IPS-18c (cell line): ENCODE results near the gene JAM3.

Experiments used
- H3K4me3 ChIP-seq: 2 replicates; pipeline ENCODE4 v1.7.0; 2013; ENCODE audit warnings: low read depth, mild to moderate bottlenecking, low read length, moderate library complexity; ENCODE audit not compliant: insufficient read depth
- H3K9me3 ChIP-seq: one replicate; pipeline ENCODE4 v1.6.1; 2013; ENCODE audit warnings: mild to moderate bottlenecking, low read length, moderate library complexity; ENCODE audit not compliant: control insufficient read depth, insufficient read depth

JAM3 gene

DNA sequence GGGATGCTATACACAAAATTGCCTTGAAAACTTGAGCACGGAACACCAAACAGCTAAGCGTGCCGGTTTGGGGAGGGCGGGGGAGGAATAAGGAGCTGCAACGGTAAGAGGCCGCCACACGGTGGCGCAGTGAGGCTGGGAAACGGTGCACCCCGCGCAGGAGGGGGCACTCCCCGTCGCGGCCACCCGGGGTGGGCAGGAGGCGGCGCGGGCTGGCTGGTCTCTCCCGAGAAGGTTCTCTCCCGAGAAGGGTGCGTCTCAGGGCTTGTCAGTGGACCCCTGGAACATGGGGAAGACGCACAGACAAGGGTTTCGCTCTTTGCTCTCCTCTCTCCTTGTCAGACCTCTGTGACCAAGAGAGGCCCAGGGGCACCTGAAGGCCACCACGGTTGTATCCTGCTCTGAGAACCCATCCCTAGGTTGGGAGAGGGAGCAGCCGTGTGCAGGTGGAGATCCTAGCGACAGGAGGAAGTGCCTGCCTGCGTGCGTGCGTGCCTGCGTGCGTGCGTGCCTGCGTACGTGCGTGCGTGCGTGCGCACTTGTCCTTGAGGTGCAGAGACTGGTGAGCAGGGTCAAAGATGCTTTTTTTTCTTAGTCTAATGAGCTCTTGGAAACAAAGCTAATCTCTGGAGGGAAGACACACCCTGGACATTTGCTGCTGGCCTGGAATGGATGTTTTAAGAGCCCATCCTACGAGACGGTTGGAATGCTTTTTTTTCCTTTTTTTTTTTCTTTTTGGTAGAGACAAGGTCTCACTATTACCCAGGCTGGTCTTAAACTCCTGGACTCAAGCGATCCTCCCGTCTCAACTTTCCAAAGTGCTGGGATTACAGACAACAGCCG, 18.1 kb upstream of the JAM3 start:
- H3K9me3 ChIP-seq = no peaks in the 10 kb centered on the region
- no peak overlapping the region; the same call in 1 of the 2 replicates for H3K4me3 ChIP-seq

DNA sequence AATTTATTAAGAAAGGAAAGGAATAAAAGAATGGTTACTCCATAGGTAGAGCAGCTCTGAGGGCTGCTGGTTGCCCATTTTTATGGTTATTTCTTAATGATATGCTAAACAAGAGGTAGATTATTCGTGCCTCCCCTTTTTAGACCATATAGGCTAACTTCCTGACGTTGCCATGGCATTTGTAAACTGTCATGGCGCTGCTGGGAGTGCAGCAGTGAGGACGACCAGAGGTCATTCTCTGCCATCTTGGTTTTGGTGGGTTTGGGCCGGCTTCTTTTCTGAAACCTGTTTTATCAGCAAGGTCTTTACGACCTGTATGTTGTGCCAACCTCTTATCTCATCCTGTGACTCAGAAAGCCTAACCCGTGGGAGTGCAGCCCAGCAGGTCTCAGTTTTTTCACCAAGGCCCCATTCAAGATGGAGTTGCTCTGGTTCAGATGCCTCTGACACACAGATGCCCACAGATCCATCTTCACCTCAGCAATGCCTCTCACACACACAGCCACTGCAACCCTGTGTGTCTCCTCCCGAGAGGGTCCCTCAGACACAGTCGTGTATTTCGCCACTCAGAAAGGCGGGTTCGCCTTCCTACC, 16.4 kb upstream of the JAM3 start:
- Histone ChIP-seq H3K9me3 (no peaks in the 10 kb centered on the region), H3K4me3 (no peak overlapping the region)

DNA sequence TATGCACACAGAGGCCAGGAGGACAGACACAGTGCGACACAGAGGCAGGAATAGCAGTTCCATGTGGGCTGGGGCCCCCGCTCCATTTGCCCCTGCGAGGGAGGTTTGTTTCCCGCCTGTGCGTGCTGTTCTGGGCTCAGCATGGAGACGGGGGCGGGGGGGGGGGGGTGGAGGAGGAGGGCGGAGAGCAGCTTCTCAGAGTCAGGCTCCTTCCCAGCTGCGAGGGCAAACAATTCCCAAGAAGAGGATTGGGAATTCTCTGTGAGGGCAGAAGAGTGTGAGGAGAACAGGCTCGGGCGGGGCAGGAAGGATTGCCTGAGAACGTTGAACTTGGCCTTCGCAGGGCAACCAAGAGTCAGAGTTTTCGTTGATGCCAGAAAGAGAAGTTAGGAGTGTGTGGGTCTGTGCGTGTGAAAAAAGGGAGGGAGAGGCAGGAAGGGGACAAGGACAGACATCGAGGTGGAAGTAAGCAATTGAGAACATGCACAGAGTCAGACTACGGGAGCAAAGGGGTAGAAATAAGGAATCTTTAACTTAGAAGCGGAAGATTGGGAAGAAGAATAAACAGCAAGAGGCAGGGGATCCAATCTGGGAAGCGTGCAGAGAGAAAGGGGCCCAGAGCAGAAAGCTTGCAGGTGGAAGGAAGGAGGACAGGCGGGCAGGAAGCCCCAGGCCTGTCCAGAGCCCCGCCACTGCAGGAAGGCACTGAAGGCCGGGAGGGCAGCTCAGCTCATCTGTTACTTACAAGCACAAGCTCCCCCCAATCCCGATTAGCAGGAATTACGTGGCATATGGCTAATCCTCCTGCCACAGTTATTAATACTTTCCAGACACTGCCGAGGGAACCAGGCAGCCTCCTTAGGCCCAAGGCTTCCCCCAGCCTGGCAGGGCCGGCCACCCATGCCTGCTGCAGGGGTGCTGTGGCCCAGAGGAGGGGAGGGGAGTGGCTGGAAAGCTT, 15.6 kb upstream of the JAM3 start:
- no peaks in the 10 kb centered on the region for H3K9me3 ChIP-seq
- no peak overlapping the region for H3K4me3 ChIP-seq

DNA sequence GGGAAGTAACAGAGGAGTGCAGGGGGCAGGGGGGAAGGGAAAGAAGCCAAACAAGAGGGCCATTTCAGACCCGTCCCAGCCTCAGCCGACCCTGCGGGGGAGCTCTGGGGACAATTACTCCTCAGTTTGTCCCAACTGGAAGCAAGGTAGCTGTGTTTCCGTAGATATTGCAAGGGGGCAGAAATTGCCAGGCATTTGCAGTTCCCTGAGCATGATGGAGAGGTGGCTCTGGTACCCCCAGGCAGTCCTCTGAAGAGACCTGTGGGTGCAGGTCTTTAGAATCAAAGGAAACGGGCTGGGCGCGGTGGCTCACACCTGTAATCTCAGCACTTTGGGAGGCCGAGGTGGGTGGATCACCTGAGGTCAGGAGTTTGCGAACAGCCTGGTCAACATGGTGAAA, 13.8 kb upstream of the JAM3 start:
- no peaks in the 10 kb centered on the region for H3K9me3 ChIP-seq
- H3K4me3 ChIP-seq = no peak overlapping the region

DNA sequence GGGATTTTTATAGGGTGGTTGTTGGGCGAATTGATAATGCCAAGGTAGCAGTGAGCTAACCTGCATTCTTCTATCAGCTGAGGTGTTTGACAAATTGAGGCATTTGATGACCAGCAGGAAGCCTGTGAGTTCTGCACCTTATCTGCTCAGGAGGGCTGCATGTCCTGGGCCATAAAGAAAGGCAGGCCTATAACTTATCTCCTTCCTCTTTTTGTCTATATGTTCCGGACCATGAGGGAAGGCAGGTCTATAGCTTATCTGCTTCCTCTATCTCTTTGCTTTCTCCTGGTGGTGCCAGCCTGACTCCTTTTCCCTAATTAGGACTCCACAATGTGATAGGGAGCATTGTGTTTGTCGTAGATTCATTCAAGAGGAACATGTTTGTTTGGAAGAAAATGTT, 8.6 kb upstream of the JAM3 start:
- no peak overlapping the region for H3K4me3 ChIP-seq

DNA sequence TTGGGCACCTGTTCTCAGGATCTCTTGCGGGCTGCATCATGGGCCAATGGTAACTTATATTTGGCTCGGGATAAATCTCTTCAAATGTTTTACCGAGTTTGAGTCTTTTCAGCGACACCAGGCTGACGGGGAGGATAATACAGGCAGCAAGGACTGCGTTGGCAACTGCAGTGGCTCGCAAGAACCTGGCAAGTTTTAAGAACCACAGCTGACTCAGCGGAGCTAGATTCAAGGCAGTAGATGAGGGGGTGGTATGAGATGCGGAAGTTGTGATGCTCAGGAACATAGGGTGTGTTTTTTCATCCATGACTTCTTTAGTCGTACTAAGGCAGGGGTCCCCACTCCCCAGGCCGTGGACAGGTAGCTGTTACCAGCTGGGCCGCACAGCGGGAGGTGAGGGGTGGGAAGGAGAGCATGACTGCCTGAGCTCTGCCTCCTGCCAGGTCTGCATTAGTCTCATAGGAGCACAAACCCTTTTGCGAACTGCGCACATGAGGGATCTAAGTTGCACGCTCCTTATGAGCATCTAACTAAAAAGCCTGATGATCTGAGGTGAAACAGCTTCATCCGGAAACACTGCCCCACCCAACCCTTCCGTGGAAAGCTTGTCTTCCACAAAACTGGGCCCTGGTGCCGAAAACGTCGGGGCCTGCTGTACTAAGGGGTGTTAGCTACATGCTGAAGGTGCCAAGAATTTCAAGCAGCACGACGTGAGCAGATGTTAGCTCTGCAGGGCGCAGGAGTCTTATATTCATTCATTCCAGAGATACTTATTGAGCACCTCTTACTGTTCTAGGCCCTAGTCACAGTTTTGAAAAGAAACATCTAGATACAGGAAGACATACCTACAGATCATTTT, 6.4 kb upstream of the JAM3 start:
- no peak overlapping the region for H3K4me3 ChIP-seq
- no peaks in the 10 kb centered on the region for H3K9me3 ChIP-seq

More for the DNA sequence above, 8.6 kb upstream of the JAM3 start:
- H3K9me3 ChIP-seq = no peaks in the 10 kb centered on the region

DNA sequence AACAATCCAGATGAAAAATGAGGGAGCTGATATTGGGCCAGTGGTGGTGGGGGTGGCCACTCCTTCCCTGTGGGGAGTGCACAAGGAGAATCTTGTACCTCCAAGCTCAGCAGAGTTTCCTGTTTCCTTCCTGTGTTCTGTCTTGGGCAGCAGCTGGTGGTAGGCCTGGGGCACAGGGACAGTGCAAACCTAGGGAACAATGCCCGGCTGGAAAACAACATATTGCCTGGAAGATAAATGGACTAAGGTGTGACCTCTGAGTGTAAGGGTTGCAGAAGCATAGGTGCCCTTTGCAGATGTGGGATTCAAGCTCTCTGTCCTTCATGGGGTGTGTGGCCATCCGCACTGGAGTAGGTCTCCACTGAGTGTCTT, 5.8 kb upstream of the JAM3 start:
- Histone ChIP-seq H3K9me3 (no peaks in the 10 kb centered on the region), H3K4me3 (no peak overlapping the region)

GRCh38 chr11:134063991-134064747, 4.7 kb upstream of the JAM3 start:
- Histone ChIP-seq H3K9me3 (no peaks in the 10 kb centered on the region), H3K4me3 (no peak overlapping the region)

- Histone ChIP-seq H3K4me3 (no peak overlapping the region), H3K9me3 (no peaks in the 10 kb centered on the region)
Measured at GRCh38 chr11:134065381-134065780, 3.5 kb upstream of the JAM3 start.

GRCh38 chr11:134066943-134067885, 1.7 kb upstream of the JAM3 start:
- Histone ChIP-seq H3K9me3 (no peaks in the 10 kb centered on the region), H3K4me3 (no peak overlapping the region)

DNA sequence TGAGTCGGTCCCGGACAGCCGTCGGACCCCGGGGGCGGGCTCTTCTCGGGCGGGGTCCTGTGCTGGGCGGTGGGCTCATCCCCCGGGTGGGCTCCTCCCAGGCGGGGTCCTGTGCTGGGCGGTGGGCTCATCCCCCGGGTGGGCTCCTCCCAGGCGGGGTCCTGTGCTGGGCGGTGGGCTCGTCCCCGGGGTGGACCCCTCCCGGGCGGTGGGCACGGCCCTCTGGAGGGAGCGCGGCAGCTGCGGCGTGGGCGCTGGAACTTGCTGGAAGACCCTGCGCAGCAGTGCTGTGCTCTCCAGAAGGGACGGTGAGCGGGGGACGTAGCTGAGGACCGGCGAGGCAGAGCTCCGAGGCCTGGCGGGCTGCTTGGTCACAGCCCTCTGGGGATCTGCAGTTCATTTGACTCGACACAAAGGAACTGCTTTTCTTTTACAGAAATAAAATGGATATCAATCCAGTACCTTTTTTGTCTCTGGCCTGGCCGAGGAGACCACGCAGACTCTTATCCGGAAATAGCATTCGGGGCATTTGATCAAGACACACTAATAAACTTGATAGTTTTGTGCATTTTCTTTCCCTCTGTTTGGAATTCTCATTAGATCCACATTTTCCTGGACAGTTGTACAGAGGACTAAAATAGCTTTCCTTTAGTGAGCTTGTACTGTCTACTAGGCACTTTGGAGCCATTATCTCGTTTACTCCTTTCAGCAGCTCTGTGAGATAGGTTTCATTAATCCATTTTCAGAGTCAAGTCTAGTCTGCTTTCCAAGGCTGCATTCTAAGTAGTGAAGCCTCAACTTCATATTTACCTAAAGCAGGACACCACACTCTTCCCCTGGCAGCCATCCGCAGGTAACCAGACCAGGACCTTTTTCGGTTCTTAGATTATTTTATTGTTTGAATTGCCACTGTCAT, 812 bp downstream of the JAM3 start:
- H3K9me3 ChIP-seq = no peaks in the 10 kb centered on the region
- H3K4me3 ChIP-seq = peak overlapping the region; percentile 97

DNA sequence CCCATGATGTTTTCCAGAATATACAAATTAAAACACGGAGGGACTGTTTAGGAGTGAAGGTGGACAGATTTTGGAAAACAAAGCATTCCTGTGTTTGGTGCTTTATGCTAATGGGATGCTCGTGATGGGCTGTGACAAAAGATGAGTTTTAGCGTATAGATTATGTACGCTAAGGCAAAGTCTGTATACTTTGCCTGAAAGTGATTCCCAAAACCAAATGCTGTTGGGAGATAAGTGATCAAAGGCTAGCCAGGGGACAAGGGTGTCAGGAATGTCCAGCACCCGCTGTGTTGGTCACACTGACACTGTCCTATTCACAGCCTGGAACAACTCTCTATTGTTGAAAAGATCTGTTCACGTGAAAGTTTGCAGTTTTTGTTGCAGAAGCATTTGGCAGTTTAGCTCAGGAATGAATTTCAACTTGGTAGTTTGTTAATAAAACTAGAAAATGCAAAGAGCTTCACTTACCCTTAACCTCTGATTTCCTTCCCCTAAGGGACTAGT, 1.5 kb downstream of the JAM3 start:
- no peak overlapping the region for H3K4me3 ChIP-seq

GRCh38 chr11:134071306-134071705, 2.4 kb downstream of the JAM3 start:
- Histone ChIP-seq H3K9me3 (no peaks in the 10 kb centered on the region), H3K4me3 (no peak overlapping the region)

More for the DNA sequence above, 1.5 kb downstream of the JAM3 start:
- no peaks in the 10 kb centered on the region for H3K9me3 ChIP-seq

GRCh38 chr11:134071766-134072402, 3.0 kb downstream of the JAM3 start:
- Histone ChIP-seq H3K4me3 (no peak overlapping the region), H3K9me3 (no peaks in the 10 kb centered on the region)
